H54 (cell line): ENCODE data around the gene TWF2.

Source experiments
- DNase-seq: peaks from one replicate; pipeline ENCODE4 v3.0.0; 2011; ENCODE audit warnings: low spot score, mixed read lengths; ENCODE audit not compliant: insufficient read length
- FAIRE-seq: peaks from 3 replicates; lab custom pipeline; 2011; peaks lifted over from hg19 to GRCh38; lab: Jason Lieb, UNC
- POLR2A ChIP-seq: IDR thresholded peaks from 2 replicates; pipeline ENCODE4 v1.6.1; 2011; ENCODE audit warnings: low read depth, mild to moderate bottlenecking, low read length

Gene TWF2

GRCh38 chr3:52218937-52219650, 19.9 kb downstream of the TWF2 start:
- TF ChIP-seq POLR2A = no peak
- DNase-seq = no peak
- no peak for FAIRE-seq

GRCh38 chr3:52218454-52218853, 20.5 kb downstream of the TWF2 start:
- FAIRE-seq (no peak), DNase-seq (no peak)
- TF ChIP-seq POLR2A = no peak

- DNase-seq = no peak
- no peak for TF ChIP-seq POLR2A
- no peak for FAIRE-seq
Measured at GRCh38 chr3:52218026-52218425, 20.9 kb downstream of the TWF2 start.

- no peak for TF ChIP-seq POLR2A
- DNase-seq (no peak), FAIRE-seq (no peak)
Measured at GRCh38 chr3:52217409-52217805, 21.6 kb downstream of the TWF2 start.

GRCh38 chr3:52216585-52217408, 22.2 kb downstream of the TWF2 start:
- DNase-seq (peak; percentile 96), FAIRE-seq (peak; percentile 91)
- no peak for TF ChIP-seq POLR2A

GRCh38 chr3:52215351-52215750, 23.6 kb downstream of the TWF2 start:
- no peak for FAIRE-seq
- TF ChIP-seq POLR2A = no peak
- DNase-seq = no peak

- DNase-seq (no peak), FAIRE-seq (no peak)
- no peak for TF ChIP-seq POLR2A
Measured at GRCh38 chr3:52213901-52214300, 25.1 kb downstream of the TWF2 start.

- DNase-seq (no peak), FAIRE-seq (no peak)
- no peak for TF ChIP-seq POLR2A
Measured at GRCh38 chr3:52213005-52213404, 26.0 kb downstream of the TWF2 start.

- no peak for TF ChIP-seq POLR2A
- FAIRE-seq (no peak), DNase-seq (no peak)
Measured at GRCh38 chr3:52211268-52211891, 27.6 kb downstream of the TWF2 start.

GRCh38 chr3:52210550-52211046, 28.4 kb downstream of the TWF2 start:
- TF ChIP-seq POLR2A = no peak
- FAIRE-seq = no peak
- no peak for DNase-seq

GRCh38 chr3:52210037-52210436, 28.9 kb downstream of the TWF2 start:
- FAIRE-seq = no peak
- no peak for TF ChIP-seq POLR2A
- no peak for DNase-seq

- FAIRE-seq (no peak), DNase-seq (no peak)
- TF ChIP-seq POLR2A = no peak
Measured at GRCh38 chr3:52208556-52208955, 30.4 kb downstream of the TWF2 start.

- DNase-seq (no peak), FAIRE-seq (no peak)
- TF ChIP-seq POLR2A = no peak
Measured at GRCh38 chr3:52205727-52206372, 33.1 kb downstream of the TWF2 start.
